G401.6 (cell line): ENCODE measurements around the gene OXSR1.
A peak's percentile ranks its signal among the peaks of the same experiment; 100 is the strongest.
"Not testable (repeated sequence)": the region's sequence is repeated elsewhere in the genome, so short reads cannot be mapped to it uniquely, and the experiment has no call there.

Experiments
- FAIRE-seq: peaks from 2 replicates; lab custom pipeline; 2012; peaks lifted over from hg19 to GRCh38; lab: Jason Lieb, UNC

OXSR1 gene

DNA sequence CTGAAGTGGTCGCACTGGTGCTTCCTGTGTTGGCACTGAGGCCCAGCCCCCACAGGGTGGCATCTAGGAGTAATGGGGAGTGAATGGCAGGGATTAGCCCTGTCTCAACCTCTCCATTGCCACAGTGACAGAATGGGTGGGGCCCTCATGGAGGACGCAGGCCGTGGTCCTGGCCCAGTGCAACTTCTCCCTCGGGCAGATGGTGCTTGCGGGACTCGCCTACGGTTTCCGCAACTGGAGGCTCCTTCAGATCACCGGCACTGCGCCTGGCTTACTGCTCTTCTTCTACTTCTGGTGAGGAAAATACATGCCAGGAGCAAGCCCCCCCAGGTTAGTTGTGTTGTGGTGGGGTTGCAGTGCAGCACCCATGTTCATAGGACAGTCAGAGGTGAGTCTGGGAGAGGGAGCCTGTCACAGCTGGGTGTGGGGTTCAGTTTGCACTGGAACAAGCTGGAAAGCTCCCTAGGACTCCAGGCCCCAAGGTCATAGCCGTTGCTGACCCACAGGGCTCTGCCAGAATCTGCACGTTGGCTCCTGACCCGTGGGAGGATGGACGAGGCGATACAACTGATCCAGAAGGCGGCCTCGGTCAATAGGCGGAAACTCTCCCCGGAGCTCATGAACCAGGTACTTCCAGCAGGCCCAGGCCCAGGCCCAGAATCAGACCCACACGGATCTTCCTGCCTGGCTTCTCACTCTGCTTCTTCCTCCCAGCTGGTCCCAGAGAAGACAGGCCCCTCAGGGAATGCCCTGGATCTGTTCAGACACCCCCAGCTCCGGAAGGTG lies 109.7 kb downstream of the OXSR1 start:
- FAIRE-seq = no peak

GRCh38 chr3:38275658-38276057 lies 110.3 kb downstream of the OXSR1 start:
- no peak for FAIRE-seq

DNA sequence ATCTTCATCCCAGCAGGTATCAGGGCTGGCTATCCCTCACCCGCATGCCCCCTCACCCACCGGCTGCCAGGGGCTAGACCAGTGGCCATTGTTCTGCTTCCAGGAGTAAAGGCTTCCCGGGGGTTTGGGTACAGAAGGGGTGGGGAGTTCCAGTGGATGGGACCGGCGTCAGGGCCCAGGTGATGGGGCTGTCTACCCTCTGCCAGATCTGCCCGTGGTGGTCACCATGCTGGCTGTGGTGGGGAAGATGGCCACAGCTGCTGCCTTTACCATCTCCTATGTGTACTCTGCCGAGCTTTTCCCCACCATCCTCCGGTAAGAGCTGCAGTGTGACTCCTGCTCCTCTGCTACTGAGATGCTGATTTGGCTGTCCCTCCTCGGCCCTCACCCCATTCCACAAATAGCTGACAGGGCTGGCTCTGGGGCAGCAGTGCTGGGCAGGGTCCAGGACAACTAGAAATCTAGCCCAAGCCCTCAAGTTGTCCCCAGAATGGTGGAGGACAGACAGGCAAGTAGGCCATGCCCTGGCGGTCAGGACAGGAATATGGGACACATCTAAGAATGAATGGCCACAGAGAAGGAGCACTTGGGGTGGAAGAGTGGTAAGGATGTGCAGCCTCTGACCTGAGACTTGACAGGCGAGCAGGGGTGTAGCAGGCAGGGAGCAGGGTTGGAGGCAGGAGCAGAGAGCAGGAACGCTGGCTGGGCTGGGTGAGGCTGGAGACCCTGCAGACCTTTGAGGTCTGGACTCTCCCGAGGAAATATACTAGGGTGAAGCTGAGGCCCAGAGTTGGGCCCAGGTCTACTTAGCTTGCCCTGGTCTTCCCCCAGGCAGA lies 111.0 kb downstream of the OXSR1 start:
- no peak for FAIRE-seq

DNA sequence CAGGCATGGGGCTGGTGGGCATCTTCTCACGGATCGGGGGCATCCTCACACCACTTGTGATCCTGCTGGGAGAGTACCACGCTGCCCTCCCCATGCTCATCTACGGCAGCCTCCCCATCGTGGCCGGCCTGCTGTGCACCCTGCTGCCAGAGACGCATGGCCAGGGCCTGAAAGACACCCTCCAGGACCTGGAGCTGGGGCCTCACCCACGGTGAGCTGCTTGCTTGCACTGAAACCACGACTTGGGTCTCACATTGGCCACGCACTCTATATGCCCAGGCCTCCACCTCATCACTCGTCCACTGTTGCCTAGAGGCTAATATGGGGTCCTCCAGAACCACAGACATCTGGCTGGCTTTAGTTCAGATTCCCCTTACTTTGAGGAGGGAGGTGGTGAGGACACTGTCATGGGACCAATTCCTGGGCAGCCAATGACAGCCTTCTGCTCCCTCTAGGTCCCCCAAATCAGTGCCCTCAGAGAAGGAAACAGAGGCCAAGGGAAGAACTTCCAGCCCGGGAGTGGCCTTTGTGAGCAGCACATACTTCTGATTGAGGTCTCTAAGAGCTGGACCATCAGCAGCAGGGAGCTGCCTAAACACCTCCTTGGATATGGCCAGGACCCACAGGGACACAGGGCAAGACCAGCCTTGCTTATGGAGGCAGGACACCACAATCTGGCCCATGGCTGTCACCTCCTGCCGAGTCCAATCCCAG lies 111.7 kb downstream of the OXSR1 start:
- FAIRE-seq = no peak

DNA sequence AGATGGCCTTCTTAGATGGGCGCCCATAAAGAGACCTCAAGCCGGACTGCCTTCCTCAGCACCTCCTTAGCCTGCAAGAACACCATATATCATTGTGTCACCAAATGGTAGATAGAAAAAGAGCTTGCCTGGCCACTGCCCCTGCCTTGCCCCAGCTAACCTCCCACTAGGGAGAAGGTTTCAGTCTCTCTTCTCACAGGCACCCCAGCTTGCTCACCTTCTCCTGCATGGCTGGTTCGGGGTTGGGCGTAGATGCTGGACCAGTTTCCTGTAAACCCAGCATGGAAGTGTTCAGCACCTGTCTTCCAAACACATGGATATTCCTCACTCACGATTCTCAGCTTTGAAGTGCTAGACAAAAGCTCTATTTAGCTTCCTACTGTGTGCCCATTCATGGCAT lies 113.5 kb downstream of the OXSR1 start:
- FAIRE-seq = no peak

- FAIRE-seq = no peak
These were observed 116.8 kb downstream of the OXSR1 start, which contains the start of gene SLC22A14 for GRCh38 chr3:38281895-38282686. SLC22A14 (plus strand) TSS chr3:38282294; CDS start chr3:38306027, 23,733 bp downstream.

DNA sequence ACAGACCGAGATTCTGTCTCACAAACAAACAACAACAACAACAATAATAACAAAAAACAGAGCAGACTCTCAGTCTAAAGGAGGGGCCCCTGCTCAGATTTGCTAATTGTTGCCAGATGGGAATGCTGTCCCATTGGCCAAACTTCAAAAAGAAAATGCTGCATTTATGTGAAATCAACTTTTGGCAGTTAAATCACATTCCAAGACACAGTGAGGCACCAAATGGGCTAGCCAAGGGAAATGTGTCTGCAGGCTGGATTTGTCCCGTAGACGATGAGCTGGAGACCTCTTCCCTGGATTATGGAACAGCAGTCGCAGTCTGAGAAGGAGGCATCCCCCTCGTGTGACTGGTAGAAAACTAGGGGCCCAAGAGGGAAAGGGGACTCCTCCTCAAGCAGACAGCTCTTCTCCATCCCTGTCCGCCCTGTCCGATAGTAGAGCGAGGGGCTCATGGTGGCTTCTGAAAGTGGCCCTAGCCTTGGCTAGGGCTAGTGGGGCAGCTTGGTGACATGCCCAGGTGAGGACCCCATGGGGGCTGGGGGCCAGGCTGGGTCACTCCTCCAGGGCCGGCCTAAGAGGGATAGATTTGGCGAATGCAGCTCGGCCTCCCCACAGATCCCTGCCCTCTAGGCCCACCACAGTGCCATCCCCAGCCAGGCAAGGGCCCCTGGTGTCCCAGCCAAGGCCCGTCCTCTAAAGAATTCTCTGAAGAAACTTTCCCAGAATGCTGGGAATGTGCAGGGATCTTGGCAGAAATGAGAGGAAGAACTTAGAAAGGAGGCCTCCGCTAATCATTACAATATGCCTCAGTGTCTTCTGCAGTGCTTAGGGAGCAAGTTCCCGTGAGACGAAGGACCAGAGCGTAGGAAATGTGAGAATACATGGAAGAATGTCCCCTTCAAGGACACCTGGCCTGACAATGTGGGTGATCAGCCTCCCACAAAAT lies 118.7 kb downstream of the OXSR1 start:
- no peak for FAIRE-seq

GRCh38 chr3:38284756-38285150 lies 119.4 kb downstream of the OXSR1 start:
- FAIRE-seq = no peak

DNA sequence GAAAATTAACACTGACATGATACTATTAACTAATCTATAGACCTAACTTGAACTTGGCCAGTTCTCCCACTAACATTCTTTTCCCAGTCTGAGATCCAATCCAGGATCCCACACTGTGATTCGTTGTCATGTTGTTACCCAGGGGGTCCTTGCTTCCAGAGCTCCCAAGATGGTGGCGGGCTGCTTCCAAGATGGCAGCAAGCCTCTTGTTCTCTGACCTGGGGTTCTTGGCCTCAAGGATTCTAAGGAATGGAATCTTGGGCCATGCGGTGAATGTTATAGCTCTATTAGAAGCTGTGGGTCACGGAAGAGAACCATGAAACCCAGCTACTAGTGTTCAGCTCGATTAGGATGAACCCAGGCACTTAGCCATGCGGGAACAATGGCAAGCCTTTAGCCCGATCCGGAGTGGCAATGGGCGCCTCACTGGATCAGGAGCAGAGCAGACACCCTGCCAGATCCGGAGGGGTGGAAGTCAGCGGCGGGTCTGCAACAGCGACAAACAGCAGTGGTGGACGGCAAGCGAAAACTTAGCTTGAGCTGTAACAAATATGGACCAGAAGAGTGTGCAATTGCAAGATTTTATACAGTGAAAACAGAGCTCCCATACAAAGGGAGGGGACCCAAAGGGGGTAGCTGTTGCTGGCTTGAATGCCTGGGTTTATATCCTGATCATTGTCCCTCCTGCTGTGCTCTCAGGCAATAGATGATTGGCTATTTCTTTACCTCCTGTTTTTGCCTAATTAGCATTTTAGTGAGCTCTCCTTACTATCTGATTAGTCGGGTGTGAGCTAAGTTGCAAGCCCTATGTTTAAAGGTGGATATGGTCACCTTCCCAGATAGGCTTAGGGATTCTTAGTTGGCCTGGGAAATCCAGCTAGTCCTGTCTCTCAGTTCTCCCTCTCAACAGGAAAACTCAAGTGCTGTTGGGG lies 124.2 kb downstream of the OXSR1 start:
- FAIRE-seq = not testable (repeated sequence)

GRCh38 chr3:38297053-38297452 lies 131.7 kb downstream of the OXSR1 start:
- FAIRE-seq = not testable (repeated sequence)

GRCh38 chr3:38297537-38297936 lies 132.2 kb downstream of the OXSR1 start:
- no peak for FAIRE-seq

DNA sequence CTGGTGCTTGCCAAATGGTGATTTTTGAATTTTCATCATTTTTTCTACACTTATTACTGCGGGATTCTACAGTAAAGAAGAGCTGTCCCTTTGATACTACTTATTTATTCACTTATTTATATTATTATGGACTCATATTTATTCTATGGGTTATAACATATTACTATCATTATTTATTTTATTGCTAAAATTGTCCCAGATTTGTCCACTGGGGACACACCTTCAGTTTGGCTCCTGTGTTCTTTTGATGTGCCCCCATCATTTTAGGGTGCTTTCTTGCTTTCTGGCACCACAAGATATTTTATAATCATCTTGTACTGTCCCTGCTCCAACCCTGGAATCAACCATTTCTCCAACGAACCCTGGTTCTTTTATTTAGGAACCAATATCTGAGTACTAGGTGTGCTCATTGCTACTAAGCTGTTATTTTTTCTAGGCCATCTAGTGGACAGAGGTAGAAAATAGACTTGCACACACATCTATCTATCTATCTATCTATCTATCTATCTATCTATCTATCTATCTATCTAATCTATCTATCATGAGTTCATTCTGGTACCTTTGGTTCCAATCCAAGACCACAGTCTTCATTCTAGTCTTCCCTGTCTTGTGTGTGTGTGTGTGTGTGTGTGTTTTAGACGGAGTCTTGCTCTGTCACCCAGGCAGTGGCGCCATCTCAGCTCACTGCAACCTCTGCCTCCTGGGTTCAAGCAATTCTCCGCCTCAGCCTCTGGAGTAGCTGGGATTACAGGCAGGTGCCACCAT lies 132.8 kb downstream of the OXSR1 start:
- peak; percentile 21 for FAIRE-seq
